HepG2 (cell line): Measurements from ENCODE around the gene TNFRSF11A. TPM values are rescaled to one million over a fixed set of nuclear protein-coding genes. Genes with fewer than 3 reads are reported as not detected.
A peak's percentile ranks its signal among the peaks of the same experiment; 100 is the strongest.

ENCODE experiments used
- ATAC-seq: fragments of 200-7000 bp; cut with Tn5 transposase; 3 replicates; pipeline ENCODE4 v1.9.1; 2020; ENCODE audit warnings: mild to moderate bottlenecking, moderate library complexity
- BruUV-seq: library from RNA; stranded (reverse); fragments of 400-500 nt; replicated peaks from 2 replicates; lab custom pipeline; 2021; lab: Mats Ljungman, UMichigan
- CTCF ChIA-PET: fragments of 300-600 bp; formaldehyde crosslinking; extraction: SDS; loops from one replicate; lab custom pipeline; 2021; ENCODE audit warnings: low total read pairs, inconsistent platforms, low intra/inter-chr PET ratio; lab: Yijun Ruan, JAX
- POLR2A ChIA-PET: fragments of 350-600 bp; sonication (Branson Sonifier 250); formaldehyde crosslinking; loops from one replicate; lab custom pipeline; 2020; ENCODE audit warnings: antibody characterized with exemption, inconsistent platforms; lab: Yijun Ruan, JAX
- DNase-seq: peaks from one replicate; pipeline ENCODE4 v3.0.0-alpha.2; 2015; ENCODE audit warnings: low spot score
- FAIRE-seq: peaks from 3 replicates; lab custom pipeline; 2011; peaks lifted over from hg19 to GRCh38; lab: Jason Lieb, UNC
- H2AFZ ChIP-seq: one replicate; pipeline ENCODE4 v1.6.1; 2011; ENCODE audit warnings: low read length, inconsistent platforms
- H3K27ac ChIP-seq: fragments of 300-600 bp; 3 replicates; pipeline ENCODE4 v1.8.0; 2011; ENCODE audit warnings: mixed run types, mild to moderate bottlenecking, mixed read lengths, low read length, inconsistent platforms; ENCODE audit not compliant: insufficient read depth; ENCODE audit errors: extremely low read length
- H3K27me3 ChIP-seq, 2 experiments: fragments of 200-600 bp in 1 of 2; 2 replicates in 1 of 2; 3 replicates in 1 of 2; pipeline versions ENCODE4 v1.6.0 to v1.8.0; 2011; ENCODE audit warnings: low read length in 2 of 2, mild to moderate bottlenecking in 2 of 2, moderate library complexity in 2 of 2, inconsistent platforms in 1 of 2; ENCODE audit not compliant: insufficient read depth in 2 of 2, control insufficient read depth in 1 of 2
- H3K36me3 ChIP-seq, 2 experiments: fragments of 200-600 bp in 1 of 2; replicated peaks in 1 of 2; 2 replicates in 1 of 2; 3 replicates in 1 of 2; pipeline versions ENCODE4 v1.5.1 to v1.8.0; 2011; ENCODE audit warnings: low read length in 2 of 2, inconsistent platforms in 1 of 2; ENCODE audit not compliant: insufficient read depth in 2 of 2, control insufficient read depth in 1 of 2
- H3K4me1 ChIP-seq: 2 replicates; pipeline ENCODE4 v1.5.1; 2012; ENCODE audit warnings: low read length, inconsistent platforms; ENCODE audit not compliant: insufficient read depth
- H3K4me2 ChIP-seq: 2 replicates; pipeline ENCODE4 v1.6.0; 2011; ENCODE audit warnings: low read depth, low read length, inconsistent platforms
- H3K4me3 ChIP-seq, 3 experiments: fragments of 200-600 bp in 1 of 3; sonication (generic), shearing (Covaris generic) in 1 of 3; replicated peaks in 1 of 3; 2 replicates each; pipeline ENCODE4 v1.5.1; 2011 to 2016; ENCODE audit warnings: low read length in 3 of 3, inconsistent platforms in 2 of 3, low read depth in 2 of 3, mild to moderate bottlenecking in 2 of 3, control low read depth in 1 of 3, mixed read lengths in 1 of 3; ENCODE audit not compliant: insufficient read depth in 1 of 3
- H3K79me2 ChIP-seq: one replicate; pipeline ENCODE4 v1.6.1; 2011; ENCODE audit warnings: low read length, inconsistent platforms; ENCODE audit not compliant: insufficient read depth
- H3K9ac ChIP-seq: 2 replicates; pipeline ENCODE4 v1.6.0; 2011; ENCODE audit warnings: mild to moderate bottlenecking, low read depth, low read length, inconsistent platforms; ENCODE audit not compliant: insufficient read depth
- H3K9me3 ChIP-seq: 2 replicates; pipeline ENCODE4 v1.5.1; 2012; ENCODE audit warnings: mild to moderate bottlenecking, low read length
- H4K20me1 ChIP-seq: 2 replicates; pipeline ENCODE4 v1.6.0; 2011; ENCODE audit warnings: inconsistent platforms, mild to moderate bottlenecking, low read length, moderate library complexity; ENCODE audit not compliant: insufficient read depth
- MAFF ChIP-seq: IDR thresholded peaks from 2 replicates; pipeline ENCODE4 v1.6.1; 2011; ENCODE audit warnings: low read depth, low read length, improper control_type of control experiment
- MAFK ChIP-seq, 2 experiments: IDR thresholded peaks in 1 of 2; conservative IDR thresholded peaks in 1 of 2; 2 replicates each; pipeline ENCODE4 v1.6.1; 2011; ENCODE audit warnings: improper control_type of control experiment in 2 of 2, low read length in 2 of 2
- ZNF350 ChIP-seq: sonication (generic); formaldehyde crosslinking; IDR thresholded peaks from 2 replicates; pipeline ENCODE4 v1.4.0; 2020; ENCODE audit warnings: mild to moderate bottlenecking, low read depth, missing genetic modification reagents, borderline replicate concordance
- ZNF598 ChIP-seq: sonication (generic); formaldehyde crosslinking; IDR thresholded peaks from 2 replicates; pipeline ENCODE4 v1.5.1; 2020; ENCODE audit warnings: mild to moderate bottlenecking, missing genetic modification reagents, borderline replicate concordance
- ZNF839 ChIP-seq: sonication (generic); formaldehyde crosslinking; IDR thresholded peaks from 2 replicates; pipeline ENCODE4 v1.4.0; 2020; ENCODE audit warnings: missing genetic modification reagents, mild to moderate bottlenecking, borderline replicate concordance
- WGBS: methylation state at CpG from one replicate; pipeline ENCODE4 v1.1.6; 2017; ENCODE audit warnings: low lambda C conversion rate; 5-methylcytosine and 5-hydroxymethylcytosine counted together
- in situ Hi-C: cut with HindIII; loops from 2 replicates; pipeline ENCODE4 v1.10.0; 2017; ENCODE audit warnings: low pct_unique_long_range_greater_than_20kb; ENCODE audit not compliant: extremely low pct_ligation_motif_present
- intact Hi-C: fragments of 100-400 bp; cut with micrococcal nuclease; formaldehyde crosslinking; loops from one replicate; pipeline ENCODE4 v1.10.0; 2022; ENCODE audit not compliant: unreplicated experiment
- polyA plus RNA-seq, 8 experiments: library from polyadenylated mRNA; depleted of rRNA in 3 of 8; stranded (reverse) in 7 of 8; unstranded in 1 of 8; fragments of >200 nt; fragmentation: Illumina TruSeq in 4 of 8; extraction: Trizol in 4 of 8; gene quantifications; 2 replicates each; pipeline versions ENCODE4 v1.2.1 to v1.2.3, GENCODE V29; 2011 to 2016; ENCODE audit warnings: low read depth in 4 of 8, missing spikeins in 1 of 8, mixed read lengths in 1 of 8; ENCODE audit not compliant: insufficient read depth in 1 of 8
- total RNA-seq, 5 experiments: library from RNA; depleted of rRNA; stranded (reverse); fragments of >200 nt; fragmentation: Illumina TruSeq; extraction: Trizol; gene quantifications; 2 replicates each; pipeline ENCODE4 v1.2.3, GENCODE V29; 2016; ENCODE audit warnings: low read depth in 1 of 5
- TF ChIP-seq, protein P1 (sequence below): sonication (generic); formaldehyde crosslinking; IDR thresholded peaks from 2 replicates; pipeline ENCODE4 v1.5.1; 2020; ENCODE audit warnings: mild to moderate bottlenecking, missing genetic modification reagents, moderate library complexity

Gene TNFRSF11A
- total and polyA plus RNA-seq, 2 of the 13 experiments (the other 11 are each of a cell fraction or from before 2014, with no cell fraction given), result 4.6 to 6.4 TPM

GRCh38 chr18:62324181-62324828, 805 bp upstream of the TNFRSF11A start:
- no TSS peak for BruUV-seq
- Histone ChIP-seq H3K4me2 (peak overlapping the region; percentile 91), H3K4me3 (peak overlapping the region; percentile 51 to 78 (median 58); a peak in 5 of 6 replicates), H3K27ac (no peak overlapping the region), H2AFZ (no peak overlapping the region), H3K9me3 (no peaks in the 10 kb centered on the region), H3K4me1 (peaks cover 57% of the 10 kb centered on the region), H3K27me3 (peaks cover 0 to 7% of the 10 kb centered on the region in 2 experiments; a peak in 2 of 5 replicates), H4K20me1 (no peaks in the 10 kb centered on the region), H3K9ac (0 out of 2 replicates have a peak overlapping the region, but pooled peaks have one; percentile 34), H3K36me3 (no peaks in the 10 kb centered on the region), H3K79me2 (peaks cover 14% of the 10 kb centered on the region)
- in situ Hi-C loops, result loop anchor here (10.0 kb wide), 1 partner anchor 70 kb away; no protein-coding TSS in a partner anchor
- peak; percentile 18 for ATAC-seq
- no peak for FAIRE-seq
- 39% methylated on average over 12 of the region's 12 CpGs for WGBS
- intact Hi-C loops, result loop anchor here (2.0 kb wide), 1 partner anchor 76 kb away; no protein-coding TSS in a partner anchor
- ChIA-PET POLR2A (no interaction called here), CTCF (interaction anchor here (1.4 kb wide), 1 partner anchor 76 kb away, joined by 5 read pairs; no protein-coding TSS in a partner anchor)
- TF ChIP-seq, protein P1, sequence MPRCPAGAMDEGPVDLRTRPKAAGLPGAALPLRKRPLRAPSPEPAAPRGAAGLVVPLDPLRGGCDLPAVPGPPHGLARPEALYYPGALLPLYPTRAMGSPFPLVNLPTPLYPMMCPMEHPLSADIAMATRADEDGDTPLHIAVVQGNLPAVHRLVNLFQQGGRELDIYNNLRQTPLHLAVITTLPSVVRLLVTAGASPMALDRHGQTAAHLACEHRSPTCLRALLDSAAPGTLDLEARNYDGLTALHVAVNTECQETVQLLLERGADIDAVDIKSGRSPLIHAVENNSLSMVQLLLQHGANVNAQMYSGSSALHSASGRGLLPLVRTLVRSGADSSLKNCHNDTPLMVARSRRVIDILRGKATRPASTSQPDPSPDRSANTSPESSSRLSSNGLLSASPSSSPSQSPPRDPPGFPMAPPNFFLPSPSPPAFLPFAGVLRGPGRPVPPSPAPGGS, result no peak
- TF ChIP-seq ZNF839 (CRISPR knock-in tag) (0 out of 2 replicates have a peak, but pooled peaks have one; percentile 16), MAFF (peak; percentile 31; the same call in 1 of the 2 replicates), MAFK (conservative IDR thresholded peaks at IDR 0.05 in 1 of 2, IDR thresholded peaks at IDR 0.05 in 1 of 2; ENCODE audit: low read length in 2 of 2) (peak; percentile 61 to 65), ZNF350 (CRISPR knock-in tag) (0 out of 2 replicates have a peak, but pooled peaks have one; percentile 15), ZNF598 (CRISPR knock-in tag) (peak; percentile 35; the same call in 1 of the 2 replicates)
- DNase-seq, result no peak
